ENCODE results near the gene DNASE1L1. TPM values are rescaled to one million over a fixed set of nuclear protein-coding genes. Genes with fewer than 3 reads are reported as not detected.

Gene DNASE1L1
- total and polyA plus RNA-seq, 2 of the 13 experiments (the other 11 are each of a cell fraction or from before 2014, with no cell fraction given) = 4.7 to 12.3 TPM

- peak; percentile 67 for TF ChIP-seq ZNF687 (CRISPR knock-in tag; IDR thresholded peaks at IDR 0.05)
- peak; percentile 29; the same call in 1 of the 3 replicates for TF ChIP-seq MXI1 (IDR thresholded peaks at IDR 0.05; ENCODE audit: borderline replicate concordance, low read depth, low read length)
- TF ChIP-seq NR2F2 (IDR thresholded peaks at IDR 0.05; ENCODE audit: borderline replicate concordance, low read depth) = peak; percentile 53; the same call in 1 of the 2 replicates
- TF ChIP-seq DR1 (CRISPR knock-in tag; IDR thresholded peaks at IDR 0.05) = no peak
- TF ChIP-seq BCL6 (CRISPR knock-in tag; IDR thresholded peaks at IDR 0.05) = 0 out of 2 replicates have a peak, but pooled peaks have one; percentile 10
- TF ChIP-seq PRDM15 (CRISPR knock-in tag; IDR thresholded peaks at IDR 0.05) = no peak
- TF ChIP-seq ZNF790 (CRISPR knock-in tag; IDR thresholded peaks at IDR 0.05; ENCODE audit: borderline replicate concordance) = no peak
- TF ChIP-seq, protein P1, sequence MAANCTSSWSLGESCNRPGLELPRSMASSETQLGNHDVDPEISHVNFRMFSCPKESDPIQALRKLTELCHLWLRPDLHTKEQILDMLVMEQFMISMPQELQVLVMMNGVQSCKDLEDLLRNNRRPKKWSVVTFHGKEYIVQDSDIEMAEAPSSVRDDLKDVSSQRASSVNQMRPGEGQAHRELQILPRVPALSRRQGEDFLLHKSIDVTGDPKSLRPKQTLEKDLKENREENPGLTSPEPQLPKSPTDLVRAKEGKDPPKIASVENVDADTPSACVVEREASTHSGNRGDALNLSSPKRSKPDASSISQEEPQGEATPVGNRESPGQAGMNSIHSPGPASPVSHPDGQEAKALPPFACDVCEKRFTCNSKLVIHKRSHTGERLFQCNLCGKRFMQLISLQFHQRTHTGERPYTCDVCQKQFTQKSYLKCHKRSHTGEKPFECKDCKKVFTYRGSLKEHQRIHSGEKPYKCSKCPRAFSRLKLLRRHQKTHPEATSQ (CRISPR knock-in tag; IDR thresholded peaks at IDR 0.05; ENCODE audit: borderline replicate concordance) = no peak
- TF ChIP-seq ZNF639 (CRISPR knock-in tag; conservative IDR thresholded peaks at IDR 0.05) = no peak
- TF ChIP-seq ZNF251 (CRISPR knock-in tag; IDR thresholded peaks at IDR 0.05) = no peak
- no peak for TF ChIP-seq NFKB2 (CRISPR knock-in tag; IDR thresholded peaks at IDR 0.05; ENCODE audit: borderline replicate concordance)
- TF ChIP-seq ZNF530 (CRISPR knock-in tag; IDR thresholded peaks at IDR 0.05; ENCODE audit: low read depth) = no peak
- TF ChIP-seq ZNF496 (CRISPR knock-in tag; IDR thresholded peaks at IDR 0.05; ENCODE audit: insufficient replicate concordance) = no peak
- TF ChIP-seq, protein P2, sequence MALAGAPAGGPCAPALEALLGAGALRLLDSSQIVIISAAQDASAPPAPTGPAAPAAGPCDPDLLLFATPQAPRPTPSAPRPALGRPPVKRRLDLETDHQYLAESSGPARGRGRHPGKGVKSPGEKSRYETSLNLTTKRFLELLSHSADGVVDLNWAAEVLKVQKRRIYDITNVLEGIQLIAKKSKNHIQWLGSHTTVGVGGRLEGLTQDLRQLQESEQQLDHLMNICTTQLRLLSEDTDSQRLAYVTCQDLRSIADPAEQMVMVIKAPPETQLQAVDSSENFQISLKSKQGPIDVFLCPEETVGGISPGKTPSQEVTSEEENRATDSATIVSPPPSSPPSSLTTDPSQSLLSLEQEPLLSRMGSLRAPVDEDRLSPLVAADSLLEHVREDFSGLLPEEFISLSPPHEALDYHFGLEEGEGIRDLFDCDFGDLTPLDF (CRISPR knock-in tag; IDR thresholded peaks at IDR 0.05) = no peak
- no peak for TF ChIP-seq PHF20 (CRISPR knock-in tag; IDR thresholded peaks at IDR 0.05)
- TF ChIP-seq NRL (CRISPR knock-in tag; IDR thresholded peaks at IDR 0.05; ENCODE audit: borderline replicate concordance) = no peak
- no peak for TF ChIP-seq ZNF558 (CRISPR knock-in tag; IDR thresholded peaks at IDR 0.05; ENCODE audit: borderline replicate concordance)
Measured at GRCh38 chrX:154401045-154401799, 7.8 kb downstream of the DNASE1L1 start (continued).

Measured in HepG2 (cell line).